HG03378 (cell line): ENCODE data around the gene SPTY2D1.
A peak's percentile ranks its signal among the peaks of the same experiment; 100 is the strongest.
"Not testable (repeated sequence)": the region's sequence is repeated elsewhere in the genome, so short reads cannot be mapped to it uniquely, and the experiment has no call there.

Experiments
- ATAC-seq: cut with Tn5 transposase; IDR thresholded peaks from one replicate; pipeline ENCODE4 v1.9.1; 2021; ENCODE audit warnings: mild to moderate bottlenecking, moderate library complexity; ENCODE audit not compliant: unreplicated experiment

Gene SPTY2D1

DNA sequence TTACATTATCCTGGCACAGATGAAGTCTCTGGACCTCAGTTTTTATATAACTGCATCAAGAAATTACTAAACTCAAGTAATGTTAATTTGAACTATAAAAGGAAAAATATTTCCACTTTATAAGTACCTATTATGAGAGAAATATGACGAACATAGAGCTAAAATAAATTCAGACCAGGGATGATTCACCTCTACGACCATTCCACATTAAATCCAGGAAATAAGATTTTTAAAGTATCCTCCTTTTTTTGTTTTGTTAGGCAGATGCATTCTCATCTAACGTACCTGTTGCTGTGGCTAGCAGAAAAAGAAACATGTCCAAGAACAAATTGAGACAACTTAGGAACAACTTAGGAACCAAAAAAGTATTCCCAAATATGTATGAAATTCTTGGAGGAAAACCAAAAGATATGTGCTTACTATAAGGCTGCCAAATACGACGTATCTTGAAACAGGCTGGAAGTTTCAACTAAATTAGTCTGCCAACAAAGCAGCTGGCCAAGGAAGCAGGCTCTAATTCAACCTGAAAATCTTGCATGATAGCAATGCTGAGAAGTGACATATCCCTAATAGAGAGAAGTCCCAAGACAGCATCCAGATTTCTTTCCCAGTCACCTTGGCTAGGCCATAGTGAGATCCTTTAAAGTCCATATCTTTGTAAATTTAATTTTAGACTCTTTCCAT is 15.7 kb downstream of the SPTY2D1 start:
- ATAC-seq, result no peak

GRCh38 chr11:18617688-18618341 is 16.3 kb downstream of the SPTY2D1 start:
- peak; percentile 41 for ATAC-seq

- peak; percentile 96 for ATAC-seq
These were observed 18.3 kb downstream of the SPTY2D1 start for GRCh38 chr11:18615628-18616392.

DNA sequence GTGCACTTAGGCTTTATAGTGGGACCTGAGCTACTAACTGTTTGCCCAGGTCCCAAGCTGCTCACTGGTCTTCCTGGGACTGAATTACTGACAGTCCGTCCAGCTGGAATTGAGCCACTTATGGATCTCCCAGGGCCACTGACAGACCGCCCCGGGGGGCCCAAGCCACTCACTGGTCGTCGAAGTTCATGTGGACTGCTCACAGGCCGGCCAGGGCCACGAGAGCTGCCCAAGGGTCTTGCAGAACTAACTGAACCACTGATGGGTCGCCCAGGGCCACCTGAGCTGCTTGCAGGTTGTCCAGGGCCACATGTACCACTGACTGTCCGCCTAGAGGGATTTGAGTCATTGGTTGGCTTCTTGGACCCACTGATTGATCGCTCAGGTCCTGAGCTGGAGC is 19.5 kb downstream of the SPTY2D1 start:
- no peak for ATAC-seq

DNA sequence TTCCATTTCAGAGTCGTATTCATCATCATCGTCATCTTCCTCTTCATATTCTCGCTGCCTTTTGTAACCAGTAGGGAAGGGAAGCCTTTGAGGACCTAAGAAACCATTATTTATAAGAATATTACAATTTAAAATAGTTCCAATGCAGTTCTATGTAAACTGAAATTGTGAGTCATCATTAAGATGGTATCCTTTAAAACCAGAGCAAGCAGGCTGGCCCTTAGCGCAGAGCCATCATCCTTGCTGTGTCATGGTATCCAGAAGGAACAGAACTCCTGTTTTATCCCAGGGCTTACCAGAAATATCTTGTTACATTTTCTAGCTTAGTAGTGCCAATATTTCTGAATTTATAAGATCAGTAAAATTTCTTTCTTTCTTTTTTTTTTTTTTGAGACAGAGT is 21.7 kb downstream of the SPTY2D1 start:
- no peak for ATAC-seq

GRCh38 chr11:18611196-18611595 is 22.9 kb downstream of the SPTY2D1 start:
- ATAC-seq, result no peak

- no peak for ATAC-seq
These were observed 25.8 kb downstream of the SPTY2D1 start for GRCh38 chr11:18608376-18608775.

GRCh38 chr11:18600915-18601569 is 33.1 kb downstream of the SPTY2D1 start:
- ATAC-seq, result no peak

DNA sequence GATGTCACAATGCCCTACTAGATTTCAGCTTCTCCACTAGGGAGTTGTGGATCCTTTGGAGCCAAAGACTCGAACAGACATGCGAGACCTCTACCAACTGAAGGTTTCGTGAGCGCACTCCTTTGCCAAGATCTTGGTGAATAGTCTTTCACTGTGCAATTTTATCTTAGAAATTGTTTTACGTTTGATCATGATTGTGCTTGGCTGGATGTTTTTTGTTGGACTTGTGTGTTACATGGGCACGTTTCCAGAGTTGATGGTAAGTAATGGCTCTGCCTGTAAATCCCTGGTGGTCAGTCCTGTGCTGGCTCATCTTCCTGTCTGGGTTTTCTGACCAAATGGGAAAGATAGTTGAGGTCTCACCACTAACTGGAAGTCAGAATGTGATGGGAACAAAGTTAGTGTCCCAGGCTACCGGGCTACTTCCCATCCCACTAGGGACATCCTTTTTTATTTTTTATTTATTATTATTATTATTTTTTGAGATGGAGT is 34.4 kb downstream of the SPTY2D1 start, which contains the start of gene MISFA:
Gene MISFA, plus strand, starts transcription at position 51 of the 492 bp plus-strand sequence. Its CDS starts 140 bp downstream, at position 191.
- no peak for ATAC-seq

DNA sequence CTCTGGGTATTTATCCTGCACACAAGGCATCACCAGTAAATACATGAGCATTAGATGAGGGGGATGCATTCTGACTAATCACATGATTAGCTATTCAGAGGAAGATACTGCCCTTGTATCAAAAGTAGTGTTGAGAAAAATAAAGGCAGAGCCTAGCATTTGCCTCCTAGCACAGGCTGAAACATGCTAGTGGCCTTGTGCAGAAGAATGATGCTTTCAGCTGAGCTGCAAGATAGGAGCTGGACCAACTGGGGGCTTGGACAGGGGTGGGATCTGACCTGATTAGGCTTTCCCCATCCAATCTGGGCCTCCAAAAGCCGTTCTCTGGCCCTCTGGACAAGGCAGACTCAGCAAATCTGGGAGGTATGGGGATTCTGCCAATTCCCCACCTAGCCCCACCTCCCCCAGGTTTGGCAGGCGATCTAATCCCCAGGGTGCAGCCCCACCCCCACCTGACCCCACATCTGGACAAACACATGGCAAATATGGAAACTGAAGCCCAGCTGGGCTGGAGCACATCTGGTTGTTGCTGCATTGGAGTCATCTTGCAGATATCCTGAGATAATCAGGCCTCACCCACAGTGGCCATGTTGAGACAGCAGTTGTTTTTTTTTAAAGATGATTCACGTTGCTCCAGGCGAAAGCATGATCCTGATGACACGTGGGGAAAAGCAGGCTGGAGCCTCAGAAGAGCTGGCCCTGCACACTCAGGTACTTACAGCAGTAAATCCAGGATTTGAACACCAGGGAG is 39.0 kb downstream of the SPTY2D1 start:
- ATAC-seq, result no peak

- ATAC-seq, result not testable (repeated sequence)
These were observed 40.1 kb downstream of the SPTY2D1 start for GRCh38 chr11:18594088-18594487.

- no peak for ATAC-seq
These were observed 43.6 kb downstream of the SPTY2D1 start for GRCh38 chr11:18590571-18590970.

DNA sequence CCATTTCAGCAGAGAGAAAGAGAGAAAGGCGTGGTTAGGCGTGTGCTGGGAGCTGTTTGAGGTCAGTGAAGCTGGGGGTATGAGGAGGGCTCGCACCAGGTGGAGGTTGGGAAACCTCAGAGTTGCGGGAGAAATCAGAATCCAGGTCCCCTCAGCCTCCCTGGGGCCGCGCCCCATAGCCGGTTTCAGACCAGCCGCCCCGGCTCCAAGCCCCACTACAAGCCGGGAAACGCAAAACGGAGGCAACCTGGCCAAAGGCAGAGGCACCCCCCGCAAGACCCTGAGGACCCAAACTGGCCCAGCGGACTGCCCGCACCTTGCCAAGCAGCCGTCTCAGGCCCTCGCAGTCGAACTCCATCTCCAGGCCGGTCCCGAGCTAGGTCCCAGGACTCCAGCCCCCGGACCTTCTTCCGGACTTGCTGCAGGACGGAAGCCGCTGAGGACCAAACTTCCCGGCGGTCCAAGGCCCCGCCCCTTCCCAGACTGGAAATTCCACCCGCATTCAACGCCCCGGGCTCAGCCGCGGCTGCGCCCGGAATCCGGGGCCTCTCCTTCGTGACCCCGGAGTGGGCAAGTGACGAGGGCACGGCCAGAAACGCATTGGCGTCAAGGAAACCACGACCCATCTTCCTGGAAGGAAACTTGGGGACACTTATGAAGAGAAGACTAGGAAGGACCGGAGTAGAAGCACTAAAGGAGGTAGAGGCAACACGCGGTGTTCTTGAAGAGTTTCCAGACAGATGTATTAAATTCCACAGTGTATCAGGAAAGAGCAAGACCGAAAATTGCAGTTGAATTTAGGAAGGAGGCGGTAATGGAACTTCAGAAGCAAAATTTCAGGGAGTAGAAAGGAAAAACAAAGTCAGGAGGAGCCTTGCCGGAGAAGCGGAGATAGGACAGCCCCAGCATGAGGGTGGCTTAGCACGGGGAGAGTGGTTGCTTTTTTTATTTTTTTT is 45.6 kb downstream of the SPTY2D1 start, which contains the start of gene UEVLD:
Gene UEVLD, minus strand, starts transcription at position 438 of the 956 bp plus-strand sequence. Its CDS starts 80 bp downstream, at position 358.
- ATAC-seq, result peak; percentile 63

DNA sequence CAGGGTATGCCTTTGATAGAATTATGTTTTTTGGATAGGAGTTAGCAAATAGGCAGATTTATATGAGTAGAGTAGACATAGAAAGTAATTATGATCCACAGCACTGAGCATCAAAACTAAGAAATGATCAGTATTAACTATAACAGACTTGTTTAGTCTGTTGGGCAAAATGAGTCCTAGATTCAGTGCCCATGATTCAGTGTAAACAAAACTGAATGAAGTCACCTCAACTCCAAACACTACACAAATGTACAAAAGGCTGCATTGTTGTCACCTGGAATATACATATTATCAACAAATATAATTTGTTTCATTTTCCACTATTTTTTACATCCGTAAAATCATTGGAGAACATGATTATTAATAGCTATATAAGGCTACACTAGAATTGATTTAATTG is 52.3 kb downstream of the SPTY2D1 start:
- no peak for ATAC-seq

DNA sequence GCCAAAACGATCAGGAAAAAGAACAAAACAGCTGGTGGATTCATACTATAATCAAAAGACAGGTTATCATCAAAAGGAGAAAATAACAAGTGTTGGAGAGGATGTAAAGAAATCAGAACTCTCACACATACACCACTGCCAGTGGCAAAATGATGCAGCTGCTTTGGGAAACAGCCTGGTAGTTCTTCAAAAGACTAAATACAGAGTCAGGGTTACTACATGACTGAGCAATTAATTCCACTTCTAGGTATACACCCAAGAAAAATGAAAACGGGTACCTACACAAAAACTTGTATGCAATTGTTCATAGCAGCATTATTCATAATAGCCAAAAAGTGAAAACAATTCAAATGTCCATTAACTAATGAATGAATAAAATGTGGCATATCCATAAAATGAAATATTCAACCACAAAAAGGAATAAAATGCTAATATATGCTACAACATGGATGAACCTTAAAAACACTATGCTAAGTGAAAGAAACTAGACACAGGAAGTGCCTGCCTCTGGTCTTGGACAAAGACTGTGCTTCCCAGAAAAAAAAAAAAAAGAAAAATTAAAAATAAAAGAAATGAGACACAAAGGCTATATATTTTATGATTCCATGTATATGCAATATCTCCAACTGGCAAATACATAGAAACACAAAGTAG is 53.9 kb downstream of the SPTY2D1 start:
- no peak for ATAC-seq

GRCh38 chr11:18578975-18579598 is 55.1 kb downstream of the SPTY2D1 start:
- peak; percentile 64 for ATAC-seq

DNA sequence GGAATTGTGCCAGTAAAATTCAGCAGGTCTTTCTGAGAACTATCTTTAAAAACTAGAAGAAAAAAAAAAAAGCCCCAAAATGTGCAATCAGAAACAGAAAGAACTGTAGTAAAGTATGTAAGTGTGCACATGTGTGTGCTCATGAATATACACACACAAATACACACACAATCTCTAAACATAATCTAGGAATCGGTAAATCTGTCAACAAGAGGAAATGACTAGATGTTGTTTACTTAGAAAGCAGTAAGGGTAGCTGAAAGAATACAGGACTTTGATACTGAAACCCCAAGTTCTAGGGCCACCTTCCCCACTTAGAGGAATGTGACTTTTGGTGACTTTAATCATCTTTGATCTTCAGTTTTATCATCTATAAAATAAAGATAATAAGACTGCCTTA is 58.8 kb downstream of the SPTY2D1 start:
- no peak for ATAC-seq

DNA sequence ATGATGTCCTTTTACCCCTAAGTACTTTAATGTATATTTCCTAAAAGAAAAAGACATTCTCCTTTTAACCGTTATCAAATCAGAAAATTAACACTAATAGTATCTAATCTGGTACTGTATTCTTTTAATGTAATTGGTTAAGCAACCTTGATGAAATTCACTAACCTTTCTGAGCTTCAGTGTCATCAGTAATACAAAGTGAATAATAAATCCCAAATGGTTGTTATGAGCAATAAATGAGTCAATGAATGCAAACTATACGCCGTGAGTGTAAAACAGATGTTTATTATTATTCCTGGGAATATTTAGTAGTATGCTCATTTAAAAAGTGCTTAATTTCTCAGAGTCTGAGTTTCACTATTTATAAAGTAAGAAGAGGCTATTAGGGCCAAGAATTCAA is 67.1 kb downstream of the SPTY2D1 start:
- ATAC-seq, result no peak
